GM12878 (cell line): ENCODE measurements around the gene CYP46A1.

ENCODE experiments used
- BCL3 ChIP-seq: IDR thresholded peaks from 2 replicates; pipeline ENCODE4 v1.6.1; 2011; ENCODE audit warnings: borderline replicate concordance, low read depth, mild to moderate bottlenecking, moderate library complexity, low read length; ENCODE audit not compliant: insufficient read depth, poor library complexity, severe bottlenecking
- CTCF ChIP-seq, 3 experiments: IDR thresholded peaks in 2 of 3; conservative IDR thresholded peaks in 1 of 3; 2 replicates each; pipeline ENCODE4 v1.5.1; 2011; ENCODE audit warnings: low read depth in 3 of 3, low read length in 3 of 3, mild to moderate bottlenecking in 3 of 3, control low read depth in 2 of 3, moderate library complexity in 2 of 3, inconsistent platforms in 1 of 3, mixed read lengths in 1 of 3; ENCODE audit not compliant: control insufficient read depth in 2 of 3, insufficient read depth in 1 of 3; ENCODE audit errors: extremely low read depth in 1 of 3
- EGR1 ChIP-seq, 2 experiments: IDR thresholded peaks; 1 replicate in 1 of 2; 2 replicates in 1 of 2; pipeline ENCODE4 v1.6.1; 2011 to 2012; ENCODE audit warnings: low read depth in 2 of 2, low read length in 2 of 2, borderline replicate concordance in 1 of 2, mild to moderate bottlenecking in 1 of 2, moderate library complexity in 1 of 2
- POLR2A ChIP-seq: IDR thresholded peaks from 2 replicates; pipeline ENCODE4 v1.6.1; 2011; ENCODE audit warnings: low read depth, mild to moderate bottlenecking, low read length
- SP1 ChIP-seq: IDR thresholded peaks from one replicate; pipeline ENCODE4 v1.6.1; 2011; ENCODE audit warnings: low read depth, low read length

DNA sequence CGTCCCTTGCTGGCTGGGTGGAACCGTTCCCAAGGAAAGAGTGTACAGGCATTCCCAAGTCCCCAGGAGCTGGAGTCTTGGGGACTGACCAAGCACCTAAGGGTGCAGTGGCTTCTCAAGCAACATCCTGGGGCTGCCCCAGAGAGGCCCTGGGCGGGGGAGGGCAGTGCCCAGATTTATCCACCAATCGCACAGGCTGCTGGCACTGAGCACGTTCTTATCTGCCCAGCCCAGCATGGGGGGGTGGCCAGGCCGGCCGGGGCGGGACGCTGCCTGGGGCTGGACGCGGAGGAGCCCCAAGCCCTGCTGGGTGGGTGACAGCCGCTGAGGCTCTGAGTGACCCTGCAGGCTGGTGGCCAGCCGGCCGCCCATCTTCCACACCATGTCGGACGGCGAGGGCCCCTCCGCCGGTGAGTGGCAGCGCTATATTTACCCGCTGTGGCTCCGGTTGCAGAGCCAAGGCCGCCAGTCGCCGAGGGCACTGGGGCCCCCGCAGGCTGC is 53.4 kb downstream of the CYP46A1 start:
- TF ChIP-seq SP1 (no peak), EGR1 (IDR thresholded peaks at IDR 0.05; ENCODE audit: borderline replicate concordance in 1 of 2, low read depth in 2 of 2, low read length in 2 of 2) (no peak), POLR2A (no peak), CTCF (IDR thresholded peaks at IDR 0.05 in 2 of 3, conservative IDR thresholded peaks at IDR 0.05 in 1 of 3; ENCODE audit: control insufficient read depth in 2 of 3, extremely low read depth in 1 of 3, insufficient read depth in 1 of 3, low read depth in 3 of 3, low read length in 3 of 3) (no peak), BCL3 (no peak)
